Measurements from ENCODE around the gene LPP. TPM values are rescaled to one million over a fixed set of nuclear protein-coding genes. Genes with fewer than 3 reads are reported as not detected.

Gene LPP
- polyA plus RNA-seq, 3 donors = 14.1 to 23.2 (median 15.3) TPM

GRCh38 chr3:188139466-188139865 is 14.5 kb upstream of the LPP start:
- WGBS (ENCODE audit: insufficient coverage) = 100% methylated on average over 3 of the region's 4 CpGs

GRCh38 chr3:188146219-188146618 is 7.7 kb upstream of the LPP start:
- H3K4me2 ChIP-seq (replicated peaks; ENCODE audit: extremely low read depth, low read length, poor library complexity, severe bottlenecking) = no peak overlapping the region
- no CpG with 5 or more reads among the region's 2 CpGs for WGBS (ENCODE audit: insufficient coverage)
- H3K36me3 Mint-ChIP-seq = no peaks in the 10 kb centered on the region
- peaks cover 0 to 3% of the 10 kb centered on the region in 2 donors for H3K9me3 ChIP-seq (replicated peaks in 1 of 2; ENCODE audit: control insufficient read depth in 1 of 2, insufficient read depth in 1 of 2, low read length in 2 of 2)
- no peaks in the 10 kb centered on the region for H3K27me3 ChIP-seq (ENCODE audit: control insufficient read depth in 2 of 2, insufficient read depth in 2 of 2, low read length in 2 of 2)
- no peak overlapping the region for H3K4me3 Mint-ChIP-seq
- H3K27me3 Mint-ChIP-seq (ENCODE audit: low read depth in 3 of 3) = peaks cover 3% of the 10 kb centered on the region in 3 donors
- H3K4me1 Mint-ChIP-seq = peaks cover 8% of the 10 kb centered on the region
- H3K79me2 ChIP-seq (ENCODE audit: insufficient read depth, low read length) = no peaks in the 10 kb centered on the region
- no peak overlapping the region for H2AFZ ChIP-seq (ENCODE audit: insufficient read depth, low read depth, low read length, poor library complexity, severe bottlenecking)
- intact Hi-C loops (cut with micrococcal nuclease) = no loop called here
- no peaks in the 10 kb centered on the region for H3K4me1 ChIP-seq (ENCODE audit: control insufficient read depth in 1 of 2, insufficient read depth in 2 of 2, low read length in 2 of 2)
- peaks cover 4 to 17% (median 11%) of the 10 kb centered on the region in 7 donors for H3K9me3 Mint-ChIP-seq
- H3K27ac ChIP-seq (ENCODE audit: low read depth in 1 of 2, low read length in 2 of 2) = no peak overlapping the region
- no peaks in the 10 kb centered on the region for H3K36me3 ChIP-seq (replicated peaks in 1 of 2; ENCODE audit: control insufficient read depth in 1 of 2, insufficient read depth in 2 of 2, low read length in 2 of 2)
- H3K9ac ChIP-seq (ENCODE audit: insufficient read depth, low read length, poor library complexity, severe bottlenecking) = no peak overlapping the region
- no peak for DNase-seq
- TF ChIP-seq CTCF (IDR thresholded peaks at IDR 0.05) = no peak
- H4K20me1 ChIP-seq (ENCODE audit: insufficient read depth, low read length) = no peaks in the 10 kb centered on the region
- H3K27ac Mint-ChIP-seq = no peak overlapping the region
- H3K4me3 ChIP-seq (replicated peaks in 1 of 3; ENCODE audit: low read depth in 2 of 3, low read length in 3 of 3) = no peak overlapping the region

More at GRCh38 chr3:188139466-188139865, 14.5 kb upstream of the LPP start:
- no peaks in the 10 kb centered on the region for H3K36me3 ChIP-seq (replicated peaks in 1 of 2; ENCODE audit: control insufficient read depth in 1 of 2, insufficient read depth in 2 of 2, low read length in 2 of 2)
- H2AFZ ChIP-seq (ENCODE audit: insufficient read depth, low read depth, low read length, poor library complexity, severe bottlenecking) = no peak overlapping the region
- peaks cover 11% of the 10 kb centered on the region in 2 donors for H3K4me1 ChIP-seq (ENCODE audit: control insufficient read depth in 1 of 2, insufficient read depth in 2 of 2, low read length in 2 of 2)
- H3K4me2 ChIP-seq (replicated peaks; ENCODE audit: extremely low read depth, low read length, poor library complexity, severe bottlenecking) = no peak overlapping the region
- intact Hi-C loops (cut with micrococcal nuclease) = no loop called here
- Mint-ChIP-seq H3K4me3 (no peak overlapping the region), H3K27me3 (ENCODE audit: low read depth in 3 of 3) (peaks cover 3% of the 10 kb centered on the region in 3 donors), H3K36me3 (no peaks in the 10 kb centered on the region), H3K9me3 (no peaks in the 10 kb centered on the region), H3K27ac (no peak overlapping the region), H3K4me1 (peaks cover 27% of the 10 kb centered on the region)
- no peak overlapping the region for H3K27ac ChIP-seq (ENCODE audit: low read depth in 1 of 2, low read length in 2 of 2)
- no peak overlapping the region for H3K9ac ChIP-seq (ENCODE audit: insufficient read depth, low read length, poor library complexity, severe bottlenecking)
- no peak for DNase-seq
- no peaks in the 10 kb centered on the region for H3K79me2 ChIP-seq (ENCODE audit: insufficient read depth, low read length)
- H3K9me3 ChIP-seq (replicated peaks in 1 of 2; ENCODE audit: control insufficient read depth in 1 of 2, insufficient read depth in 1 of 2, low read length in 2 of 2) = no peaks in the 10 kb centered on the region
- TF ChIP-seq CTCF (IDR thresholded peaks at IDR 0.05) = no peak
- H3K27me3 ChIP-seq (ENCODE audit: control insufficient read depth in 2 of 2, insufficient read depth in 2 of 2, low read length in 2 of 2) = no peaks in the 10 kb centered on the region
- no peaks in the 10 kb centered on the region for H4K20me1 ChIP-seq (ENCODE audit: insufficient read depth, low read length)
- no peak overlapping the region for H3K4me3 ChIP-seq (replicated peaks in 1 of 3; ENCODE audit: low read depth in 2 of 3, low read length in 3 of 3)

Measured in CD14-positive monocyte (primary cell).